Measurements from ENCODE around the gene HM13. TPM values are rescaled to one million over a fixed set of nuclear protein-coding genes. Genes with fewer than 3 reads are reported as not detected.
A peak's percentile ranks its signal among the peaks of the same experiment; 100 is the strongest.

The HM13 gene
- total and polyA plus RNA-seq, 9 of the 15 experiments (the other 6 are each of a cell fraction or from before 2014, with no cell fraction given): 7.7 to 136 (median 74.5) TPM

DNA sequence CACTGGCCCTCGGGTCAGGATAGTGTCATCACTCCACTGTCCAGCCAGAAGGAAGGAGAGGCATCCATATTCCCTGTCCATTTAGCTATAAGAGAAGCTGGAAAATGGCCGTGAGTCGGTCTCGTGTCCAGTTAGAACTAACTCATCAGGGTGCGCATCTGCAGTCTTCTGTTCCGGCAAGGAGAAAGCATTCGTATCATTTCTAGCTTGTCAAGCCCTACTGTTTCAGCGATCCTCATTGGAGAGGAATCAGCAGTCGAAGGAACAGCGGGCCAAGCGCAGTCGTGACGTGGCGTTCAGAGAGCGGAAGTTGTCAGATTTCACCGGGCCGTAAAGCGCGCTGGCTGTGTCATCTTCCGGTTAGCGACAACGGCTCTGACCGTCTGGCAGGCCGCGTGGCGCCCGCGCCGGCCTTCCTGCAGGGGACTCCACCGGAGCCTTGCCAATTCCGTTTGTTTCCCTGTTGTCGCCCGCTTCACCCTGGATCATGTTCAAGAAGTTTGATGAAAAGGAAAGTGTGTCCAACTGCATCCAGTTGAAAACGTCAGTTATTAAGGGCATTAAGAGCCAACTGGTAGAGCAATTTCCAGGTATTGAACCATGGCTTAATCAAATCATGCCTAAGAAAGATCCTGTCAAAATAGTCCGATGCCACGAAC lies 32.9 kb downstream of the HM13 start (continued):
- TF ChIP-seq, protein P1, sequence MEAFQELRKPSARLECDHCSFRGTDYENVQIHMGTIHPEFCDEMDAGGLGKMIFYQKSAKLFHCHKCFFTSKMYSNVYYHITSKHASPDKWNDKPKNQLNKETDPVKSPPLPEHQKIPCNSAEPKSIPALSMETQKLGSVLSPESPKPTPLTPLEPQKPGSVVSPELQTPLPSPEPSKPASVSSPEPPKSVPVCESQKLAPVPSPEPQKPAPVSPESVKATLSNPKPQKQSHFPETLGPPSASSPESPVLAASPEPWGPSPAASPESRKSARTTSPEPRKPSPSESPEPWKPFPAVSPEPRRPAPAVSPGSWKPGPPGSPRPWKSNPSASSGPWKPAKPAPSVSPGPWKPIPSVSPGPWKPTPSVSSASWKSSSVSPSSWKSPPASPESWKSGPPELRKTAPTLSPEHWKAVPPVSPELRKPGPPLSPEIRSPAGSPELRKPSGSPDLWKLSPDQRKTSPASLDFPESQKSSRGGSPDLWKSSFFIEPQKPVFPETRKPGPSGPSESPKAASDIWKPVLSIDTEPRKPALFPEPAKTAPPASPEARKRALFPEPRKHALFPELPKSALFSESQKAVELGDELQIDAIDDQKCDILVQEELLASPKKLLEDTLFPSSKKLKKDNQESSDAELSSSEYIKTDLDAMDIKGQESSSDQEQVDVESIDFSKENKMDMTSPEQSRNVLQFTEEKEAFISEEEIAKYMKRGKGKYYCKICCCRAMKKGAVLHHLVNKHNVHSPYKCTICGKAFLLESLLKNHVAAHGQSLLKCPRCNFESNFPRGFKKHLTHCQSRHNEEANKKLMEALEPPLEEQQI (IDR thresholded peaks at IDR 0.05): no peak
- TF ChIP-seq, protein P2, sequence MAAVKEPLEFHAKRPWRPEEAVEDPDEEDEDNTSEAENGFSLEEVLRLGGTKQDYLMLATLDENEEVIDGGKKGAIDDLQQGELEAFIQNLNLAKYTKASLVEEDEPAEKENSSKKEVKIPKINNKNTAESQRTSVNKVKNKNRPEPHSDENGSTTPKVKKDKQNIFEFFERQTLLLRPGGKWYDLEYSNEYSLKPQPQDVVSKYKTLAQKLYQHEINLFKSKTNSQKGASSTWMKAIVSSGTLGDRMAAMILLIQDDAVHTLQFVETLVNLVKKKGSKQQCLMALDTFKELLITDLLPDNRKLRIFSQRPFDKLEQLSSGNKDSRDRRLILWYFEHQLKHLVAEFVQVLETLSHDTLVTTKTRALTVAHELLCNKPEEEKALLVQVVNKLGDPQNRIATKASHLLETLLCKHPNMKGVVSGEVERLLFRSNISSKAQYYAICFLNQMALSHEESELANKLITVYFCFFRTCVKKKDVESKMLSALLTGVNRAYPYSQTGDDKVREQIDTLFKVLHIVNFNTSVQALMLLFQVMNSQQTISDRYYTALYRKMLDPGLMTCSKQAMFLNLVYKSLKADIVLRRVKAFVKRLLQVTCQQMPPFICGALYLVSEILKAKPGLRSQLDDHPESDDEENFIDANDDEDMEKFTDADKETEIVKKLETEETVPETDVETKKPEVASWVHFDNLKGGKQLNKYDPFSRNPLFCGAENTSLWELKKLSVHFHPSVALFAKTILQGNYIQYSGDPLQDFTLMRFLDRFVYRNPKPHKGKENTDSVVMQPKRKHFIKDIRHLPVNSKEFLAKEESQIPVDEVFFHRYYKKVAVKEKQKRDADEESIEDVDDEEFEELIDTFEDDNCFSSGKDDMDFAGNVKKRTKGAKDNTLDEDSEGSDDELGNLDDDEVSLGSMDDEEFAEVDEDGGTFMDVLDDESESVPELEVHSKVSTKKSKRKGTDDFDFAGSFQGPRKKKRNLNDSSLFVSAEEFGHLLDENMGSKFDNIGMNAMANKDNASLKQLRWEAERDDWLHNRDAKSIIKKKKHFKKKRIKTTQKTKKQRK (IDR thresholded peaks at IDR 0.05; ENCODE audit: borderline replicate concordance, low read depth, low read length): no peak
- no peak for TF ChIP-seq DACH1 (IDR thresholded peaks at IDR 0.05; ENCODE audit: partially characterized antibody)
- no peak for TF ChIP-seq MTF1 (CRISPR knock-in tag; IDR thresholded peaks at IDR 0.05; ENCODE audit: borderline replicate concordance)
- no peak for TF ChIP-seq GTF2F1 (IDR thresholded peaks at IDR 0.05; ENCODE audit: low read depth, low read length)
- TF ChIP-seq IFI16 (CRISPR knock-in tag; IDR thresholded peaks at IDR 0.05): no peak
- TF ChIP-seq EP300 (IDR thresholded peaks at IDR 0.05; ENCODE audit: low read length): no peak
- TF ChIP-seq, protein P3, sequence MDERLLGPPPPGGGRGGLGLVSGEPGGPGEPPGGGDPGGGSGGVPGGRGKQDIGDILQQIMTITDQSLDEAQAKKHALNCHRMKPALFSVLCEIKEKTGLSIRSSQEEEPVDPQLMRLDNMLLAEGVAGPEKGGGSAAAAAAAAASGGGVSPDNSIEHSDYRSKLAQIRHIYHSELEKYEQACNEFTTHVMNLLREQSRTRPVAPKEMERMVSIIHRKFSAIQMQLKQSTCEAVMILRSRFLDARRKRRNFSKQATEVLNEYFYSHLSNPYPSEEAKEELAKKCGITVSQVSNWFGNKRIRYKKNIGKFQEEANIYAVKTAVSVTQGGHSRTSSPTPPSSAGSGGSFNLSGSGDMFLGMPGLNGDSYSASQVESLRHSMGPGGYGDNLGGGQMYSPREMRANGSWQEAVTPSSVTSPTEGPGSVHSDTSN (CRISPR knock-in tag; IDR thresholded peaks at IDR 0.05; ENCODE audit: low read depth): no peak
- TF ChIP-seq, protein P3 (tag; conservative IDR thresholded peaks at IDR 0.05; ENCODE audit: low read depth): no peak
- no peak for TF ChIP-seq EZH2 (IDR thresholded peaks at IDR 0.05; ENCODE audit: borderline replicate concordance, low read depth, low read length)
- no peak for TF ChIP-seq ELF4 (CRISPR knock-in tag; IDR thresholded peaks at IDR 0.05)
- TF ChIP-seq, protein P4, sequence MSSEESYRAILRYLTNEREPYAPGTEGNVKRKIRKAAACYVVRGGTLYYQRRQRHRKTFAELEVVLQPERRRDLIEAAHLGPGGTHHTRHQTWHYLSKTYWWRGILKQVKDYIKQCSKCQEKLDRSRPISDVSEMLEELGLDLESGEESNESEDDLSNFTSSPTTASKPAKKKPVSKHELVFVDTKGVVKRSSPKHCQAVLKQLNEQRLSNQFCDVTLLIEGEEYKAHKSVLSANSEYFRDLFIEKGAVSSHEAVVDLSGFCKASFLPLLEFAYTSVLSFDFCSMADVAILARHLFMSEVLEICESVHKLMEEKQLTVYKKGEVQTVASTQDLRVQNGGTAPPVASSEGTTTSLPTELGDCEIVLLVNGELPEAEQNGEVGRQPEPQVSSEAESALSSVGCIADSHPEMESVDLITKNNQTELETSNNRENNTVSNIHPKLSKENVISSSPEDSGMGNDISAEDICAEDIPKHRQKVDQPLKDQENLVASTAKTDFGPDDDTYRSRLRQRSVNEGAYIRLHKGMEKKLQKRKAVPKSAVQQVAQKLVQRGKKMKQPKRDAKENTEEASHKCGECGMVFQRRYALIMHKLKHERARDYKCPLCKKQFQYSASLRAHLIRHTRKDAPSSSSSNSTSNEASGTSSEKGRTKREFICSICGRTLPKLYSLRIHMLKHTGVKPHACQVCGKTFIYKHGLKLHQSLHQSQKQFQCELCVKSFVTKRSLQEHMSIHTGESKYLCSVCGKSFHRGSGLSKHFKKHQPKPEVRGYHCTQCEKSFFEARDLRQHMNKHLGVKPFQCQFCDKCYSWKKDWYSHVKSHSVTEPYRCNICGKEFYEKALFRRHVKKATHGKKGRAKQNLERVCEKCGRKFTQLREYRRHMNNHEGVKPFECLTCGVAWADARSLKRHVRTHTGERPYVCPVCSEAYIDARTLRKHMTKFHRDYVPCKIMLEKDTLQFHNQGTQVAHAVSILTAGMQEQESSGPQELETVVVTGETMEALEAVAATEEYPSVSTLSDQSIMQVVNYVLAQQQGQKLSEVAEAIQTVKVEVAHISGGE (CRISPR knock-in tag; IDR thresholded peaks at IDR 0.05): 0 out of 6 replicates have a peak, but pooled peaks of 1 of the 3 experiments have one; percentile 34
- peak; percentile 29; the same call in 1 of the 2 replicates for TF ChIP-seq MBD2 (IDR thresholded peaks at IDR 0.05; ENCODE audit: borderline replicate concordance, low read depth)
- no peak for TF ChIP-seq RUNX1 (IDR thresholded peaks at IDR 0.05; ENCODE audit: low read depth)
- peak; percentile 41; the same call in 1 of the 2 replicates for TF ChIP-seq NFE2 (IDR thresholded peaks at IDR 0.05; ENCODE audit: low read depth)
- no peak for TF ChIP-seq ZNF507 (tag; conservative IDR thresholded peaks at IDR 0.05)
